ENCODE results near the gene JCHAIN.

The JCHAIN gene

DNA sequence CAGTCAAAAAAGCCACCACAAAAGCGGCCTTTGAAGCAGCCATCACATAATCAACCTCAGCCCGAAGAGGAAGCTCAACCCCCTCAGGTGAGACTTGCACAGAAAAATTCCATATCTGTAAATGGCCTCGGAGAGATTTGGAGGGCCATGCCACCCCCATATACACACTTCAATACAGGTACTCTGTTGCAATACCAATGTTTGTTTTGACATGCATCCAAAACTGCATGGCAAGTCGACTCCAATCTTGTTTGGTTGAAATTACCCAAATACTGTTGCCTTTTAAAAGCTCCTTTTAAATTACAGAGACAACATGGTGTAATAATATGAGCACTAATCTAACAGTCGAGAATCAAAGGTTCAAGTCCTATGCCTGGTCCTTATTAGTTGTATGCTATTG, 31.8 kb downstream of the JCHAIN start:
- DNase-seq = no peak

DNA sequence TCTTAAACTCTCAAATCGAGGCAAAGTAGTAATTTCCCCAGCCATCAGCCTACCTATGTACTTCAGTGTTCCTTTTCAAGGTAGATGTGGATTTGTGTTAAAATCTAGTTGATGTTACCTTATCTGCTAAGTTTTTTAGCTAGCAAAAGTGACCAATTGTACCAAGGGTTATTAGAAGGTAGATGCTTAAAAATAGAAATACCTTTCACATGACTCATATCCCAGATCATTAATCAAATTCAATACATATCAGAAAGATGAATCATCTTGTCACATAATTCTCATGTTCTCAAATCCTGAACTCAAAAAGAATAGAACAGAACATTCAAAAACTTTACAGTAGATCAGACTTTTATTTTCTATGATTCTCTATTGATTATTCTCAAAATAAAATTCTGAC, 34.3 kb downstream of the JCHAIN start:
- DNase-seq = no peak

DNA sequence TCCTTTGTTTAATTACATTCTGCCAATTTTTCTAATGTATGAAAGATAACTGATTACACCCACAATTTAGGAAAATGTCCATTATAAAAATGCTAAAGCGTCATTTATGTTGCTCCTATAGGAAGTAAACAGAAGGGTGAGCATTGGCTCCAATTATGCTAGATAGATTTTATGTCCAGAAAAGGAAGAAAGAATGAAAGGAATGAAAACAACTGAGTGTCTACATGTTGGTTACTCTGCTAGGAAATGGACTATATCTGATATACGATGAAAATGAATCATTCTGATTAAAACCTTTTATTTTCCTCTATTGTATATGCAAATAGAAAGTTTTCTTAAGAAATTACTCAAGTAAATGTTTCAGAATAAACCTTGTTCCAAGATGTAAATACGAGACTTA, 36.1 kb downstream of the JCHAIN start:
- no peak for DNase-seq

DNA sequence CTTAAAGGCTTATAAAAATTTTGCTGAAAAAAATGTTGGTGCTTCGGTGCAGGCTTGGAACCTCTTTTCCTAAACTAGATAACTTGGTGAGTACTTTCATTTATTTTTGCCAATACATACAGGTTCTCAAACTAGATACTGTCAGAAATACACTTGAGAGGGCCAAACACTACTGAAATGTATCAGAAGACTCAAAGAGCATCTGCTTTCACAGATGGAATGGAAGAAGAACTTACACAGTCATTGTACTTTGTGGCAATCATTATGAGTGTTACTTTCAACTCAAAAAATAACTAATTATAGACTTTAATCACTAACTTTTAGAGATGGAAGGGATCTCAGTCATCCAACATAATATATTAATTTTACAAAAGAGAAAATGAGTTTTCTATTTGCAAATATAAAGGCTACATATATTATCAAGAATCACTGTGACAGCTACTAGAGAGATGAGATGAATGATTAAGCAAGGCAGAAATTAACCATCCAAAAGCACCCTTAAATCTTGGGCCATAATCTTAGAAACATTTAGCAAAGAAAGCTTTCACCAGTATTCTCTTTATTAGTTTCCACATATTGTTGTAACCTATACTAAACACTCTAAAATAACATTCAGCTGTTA, 36.7 kb downstream of the JCHAIN start:
- no peak for DNase-seq

DNA sequence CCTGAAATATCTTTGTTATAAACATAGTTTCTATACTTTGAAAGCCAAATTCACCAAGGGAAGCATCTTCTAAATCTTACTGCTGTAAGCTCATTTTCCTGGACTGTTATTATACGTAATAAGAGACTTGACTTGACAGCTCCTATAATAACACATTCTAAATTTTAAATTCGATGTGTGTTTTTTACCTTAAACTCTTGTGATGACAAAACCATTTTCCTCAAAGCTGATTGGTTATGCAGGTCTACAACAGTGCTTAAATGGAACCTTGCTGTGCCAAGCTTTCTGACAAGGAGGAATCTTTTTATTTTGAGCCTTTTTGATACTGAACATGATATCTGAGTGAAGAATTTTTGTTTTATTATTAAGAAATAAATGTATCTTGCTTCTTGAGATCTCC, 37.9 kb downstream of the JCHAIN start, which contains the start of gene ENAM:
TSS of gene ENAM (plus strand) at position 301 of the 400 bp plus-strand sequence. CDS start 757 bp downstream, outside the sequence.
- no peak for DNase-seq

DNA sequence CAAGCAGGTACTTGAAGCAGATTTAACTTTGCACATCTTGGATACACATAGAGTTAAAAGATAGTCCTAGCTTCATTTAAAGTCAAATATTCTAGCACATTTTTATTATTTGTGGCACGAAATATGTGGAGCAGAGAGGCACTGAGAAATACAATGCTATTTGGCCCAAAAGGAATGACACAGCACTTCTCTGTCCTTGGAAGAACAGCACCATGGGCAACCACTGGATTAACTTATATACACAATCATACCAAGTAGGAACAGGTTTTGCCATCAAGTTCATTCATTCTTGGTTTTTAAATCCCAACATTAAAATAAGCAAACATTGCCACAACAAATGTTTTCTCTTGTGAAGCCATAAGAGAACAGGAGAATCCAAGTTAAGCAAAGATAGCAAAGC, 38.7 kb downstream of the JCHAIN start:
- DNase-seq = no peak

DNA sequence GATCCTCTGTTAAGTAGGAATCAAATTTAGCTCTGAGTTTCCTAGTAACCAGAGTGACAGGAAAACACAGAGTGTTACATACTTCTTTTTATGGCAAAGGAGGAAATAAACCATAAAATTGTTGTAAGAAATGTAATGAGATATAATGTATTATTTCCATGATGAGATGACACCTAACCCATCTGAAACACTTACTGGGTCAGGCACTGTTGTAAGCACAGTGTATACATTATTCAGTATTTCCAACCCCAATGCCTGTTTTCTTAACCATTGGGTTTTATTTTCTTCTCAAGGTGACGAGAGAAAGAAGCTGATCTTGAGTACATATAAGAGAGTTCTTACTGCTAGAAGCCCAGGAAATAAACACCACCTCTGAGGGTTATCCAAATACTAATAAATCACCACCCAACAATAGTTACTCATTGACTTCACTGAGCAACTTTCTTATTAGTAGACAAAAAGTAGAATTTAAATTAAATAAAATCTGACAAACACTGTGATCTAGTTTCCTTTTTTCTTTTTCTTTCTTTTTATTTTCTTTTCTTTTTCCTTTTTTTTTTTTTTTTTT, 42.0 kb downstream of the JCHAIN start:
- DNase-seq = peak; percentile 13

DNA sequence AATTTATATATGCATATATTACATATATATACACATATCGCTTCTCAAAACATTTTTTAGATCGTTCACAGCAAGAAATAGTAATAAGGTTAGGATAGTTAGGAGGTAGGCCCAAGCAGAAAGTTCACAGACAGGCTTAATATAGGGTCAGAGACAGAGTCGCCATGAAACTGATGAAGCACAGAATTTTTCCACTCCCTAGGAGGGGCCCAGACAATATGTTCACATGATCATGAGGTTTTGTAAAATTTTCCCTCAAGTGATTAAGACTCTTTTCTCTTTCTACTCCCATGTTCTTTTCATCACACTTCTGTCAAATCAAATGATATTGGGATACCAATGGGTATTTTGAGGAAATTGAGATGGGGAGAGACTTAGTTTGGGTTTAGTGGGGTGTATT, 43.0 kb downstream of the JCHAIN start:
- no peak for DNase-seq

DNA sequence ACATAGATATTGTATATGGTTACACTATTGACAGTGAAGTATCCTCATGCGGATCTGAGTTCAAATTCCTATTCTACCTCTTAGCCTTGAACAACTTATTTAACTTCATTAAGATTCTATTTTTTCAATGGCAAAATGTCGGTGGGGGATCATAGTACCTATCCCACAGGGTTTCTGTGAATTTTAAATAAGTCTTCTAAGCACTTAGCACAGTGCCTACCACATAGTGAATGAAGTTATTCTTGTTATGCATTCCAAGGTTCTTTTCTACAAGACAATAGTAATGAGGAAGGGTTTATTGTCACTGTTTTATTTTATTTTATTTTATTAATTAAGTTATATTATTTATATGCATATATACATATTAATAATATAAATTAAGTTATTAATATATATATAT, 46.5 kb downstream of the JCHAIN start:
- no peak for DNase-seq

DNA sequence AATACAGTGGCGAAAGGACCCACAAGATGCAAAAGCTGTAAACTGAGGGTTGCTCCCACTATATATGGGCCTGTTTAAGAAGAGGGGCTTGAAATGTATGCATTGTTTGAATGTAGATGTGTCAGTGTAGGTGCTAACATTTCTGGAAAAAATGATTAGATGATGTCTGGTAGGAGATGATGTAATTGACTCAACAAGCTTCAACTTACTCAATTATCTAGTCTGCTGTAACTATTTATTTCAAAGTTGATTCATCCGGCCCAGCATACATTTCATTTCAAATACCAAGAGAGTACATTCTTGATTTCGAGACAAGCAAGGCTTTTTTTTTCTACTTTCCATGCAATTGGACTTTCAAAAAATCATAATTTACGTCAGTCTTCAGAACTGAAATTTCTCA, 47.0 kb downstream of the JCHAIN start:
- DNase-seq = no peak

DNA sequence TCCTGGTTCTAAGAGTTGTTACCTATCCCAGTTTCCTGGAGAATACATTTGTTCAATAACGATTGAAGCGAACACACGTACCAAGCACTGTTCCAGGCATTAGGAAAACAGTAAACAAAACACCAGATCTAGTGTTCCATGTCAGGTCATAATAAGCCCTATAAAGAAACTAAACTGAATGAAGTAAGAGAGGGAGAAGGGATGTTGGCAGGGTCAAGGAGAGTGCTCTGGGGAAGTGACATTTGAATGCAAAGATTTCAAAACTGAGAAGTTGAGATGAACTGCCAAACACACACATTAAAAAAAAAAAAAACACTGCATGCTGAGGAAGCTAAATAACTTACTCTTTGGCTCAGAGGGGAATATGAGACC, 52.1 kb downstream of the JCHAIN start:
- DNase-seq = no peak

DNA sequence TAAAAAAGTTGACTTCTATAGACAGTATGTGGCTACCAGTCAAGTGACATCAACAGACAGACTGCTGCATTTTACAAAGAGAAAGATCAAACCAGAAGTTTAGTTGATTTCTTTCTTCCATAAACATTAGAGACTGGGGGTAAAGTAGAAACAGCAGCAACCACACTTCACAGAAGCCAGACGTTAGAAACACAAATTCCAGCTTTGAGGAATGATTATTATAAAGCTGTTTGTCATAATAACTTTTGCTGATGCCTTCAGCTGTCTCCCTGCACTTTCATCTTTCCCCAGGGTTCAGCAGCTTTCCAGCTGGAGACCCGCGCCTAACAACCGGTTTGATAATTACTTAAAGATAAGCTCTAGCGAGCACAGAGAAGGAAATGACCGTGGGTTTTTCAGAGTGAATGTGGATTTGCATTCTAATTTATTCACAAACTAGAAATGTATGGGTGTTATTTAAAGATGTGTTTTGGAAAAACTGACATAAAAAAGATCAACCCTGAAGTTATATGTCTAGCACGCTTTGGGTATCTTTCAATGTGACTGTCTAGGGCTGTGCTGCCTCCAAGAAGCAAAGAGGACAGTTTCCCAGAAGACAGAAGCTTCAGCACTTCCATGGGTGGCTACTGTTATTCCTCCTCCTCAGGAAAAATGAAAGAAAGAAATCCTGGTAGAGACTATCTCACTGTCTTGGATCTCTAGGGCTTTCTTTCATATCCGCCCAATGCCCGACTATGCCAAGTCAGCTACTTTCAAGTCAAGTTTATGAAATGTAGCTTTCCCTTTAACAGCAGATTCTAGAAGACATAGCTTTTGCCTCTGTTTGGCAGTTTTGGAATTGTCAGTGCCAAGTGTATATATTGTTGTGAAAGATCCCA, 52.8 kb downstream of the JCHAIN start:
- no peak for DNase-seq

DNA sequence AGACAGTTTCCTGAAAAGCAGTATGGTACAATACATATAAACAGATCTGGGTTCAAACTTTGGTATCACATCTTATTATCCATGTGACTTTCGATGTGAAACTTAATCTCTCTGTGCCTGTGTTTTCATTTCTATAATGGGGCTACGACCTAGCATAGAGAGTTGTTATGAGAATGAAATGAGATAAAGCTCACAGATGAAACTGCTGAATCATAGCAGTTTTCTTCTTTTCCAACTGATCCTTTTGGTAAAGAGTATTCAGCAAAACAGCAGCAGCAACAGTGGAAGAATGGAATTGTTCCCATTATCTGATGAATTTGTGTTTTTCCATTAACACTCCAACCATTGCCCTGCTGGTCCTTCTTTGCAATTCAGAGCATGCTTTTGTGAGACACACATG, 58.0 kb downstream of the JCHAIN start:
- DNase-seq = no peak

DNA sequence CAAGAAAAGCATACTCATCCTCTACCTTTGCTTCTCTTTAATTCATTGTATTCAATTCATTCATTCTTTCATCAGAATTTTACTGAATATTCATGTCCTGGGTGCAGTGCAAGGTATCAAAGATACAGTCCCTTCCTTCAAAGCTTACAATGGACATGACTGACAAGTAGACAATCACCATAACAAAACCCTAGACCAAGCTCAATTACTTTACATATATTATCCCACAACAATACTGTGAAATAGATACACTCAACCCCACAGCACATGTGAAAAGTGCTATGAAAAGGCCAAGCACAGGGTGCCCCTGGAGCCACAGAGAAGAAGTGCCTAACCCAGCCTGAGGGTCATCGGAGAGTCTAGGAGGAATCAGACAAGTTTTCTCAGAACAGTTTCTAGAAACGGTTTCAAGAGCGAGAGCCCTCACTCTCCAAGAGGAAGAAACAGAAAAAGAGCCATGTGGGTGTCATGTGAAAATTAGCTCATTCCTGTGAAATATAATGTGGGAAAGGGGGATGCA, 58.9 kb downstream of the JCHAIN start:
- no peak for DNase-seq

DNA sequence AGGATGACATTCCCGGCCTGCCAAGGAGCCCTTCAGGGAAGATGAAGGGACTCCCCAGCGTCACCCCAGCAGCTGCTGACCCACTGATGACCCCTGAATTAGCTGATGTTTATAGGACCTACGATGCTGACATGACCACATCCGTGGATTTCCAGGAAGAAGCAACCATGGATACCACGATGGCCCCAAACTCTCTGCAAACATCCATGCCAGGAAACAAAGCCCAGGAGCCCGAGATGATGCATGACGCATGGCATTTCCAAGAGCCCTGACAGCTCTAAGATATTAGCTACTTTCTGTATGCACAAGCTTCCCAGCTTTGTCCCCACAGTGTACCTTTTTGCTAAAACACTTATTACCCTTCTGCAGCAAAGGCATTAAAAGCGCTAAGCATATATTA, 59.8 kb downstream of the JCHAIN start:
- no peak for DNase-seq

Data from DMS153 (cell line).